H1 (cell line): ENCODE results near the gene VGLL2. TPM values are rescaled to one million over a fixed set of nuclear protein-coding genes. Genes with fewer than 3 reads are reported as not detected.

Source experiments
- BCL11A ChIP-seq, 2 experiments: IDR thresholded peaks; one replicate each; pipeline ENCODE4 v1.6.1; 2011; ENCODE audit warnings: low read depth in 2 of 2, low read length in 2 of 2, mild to moderate bottlenecking in 2 of 2
- CHD7 ChIP-seq: fragments of 300-600 bp; sonication (generic); IDR thresholded peaks from 2 replicates; pipeline ENCODE4 v1.7.1; 2012; ENCODE audit warnings: low read length, moderate library complexity, mild to moderate bottlenecking, inconsistent platforms; ENCODE audit not compliant: insufficient replicate concordance
- E2F6 ChIP-seq: IDR thresholded peaks from 2 replicates; pipeline ENCODE4 v1.6.1; 2012; ENCODE audit warnings: inconsistent platforms
- KDM1A ChIP-seq: fragments of 200-600, 300-600 bp; sonication (generic); IDR thresholded peaks from 2 replicates; pipeline ENCODE4 v1.7.1; 2016; ENCODE audit warnings: mild to moderate bottlenecking, low read length, borderline replicate concordance
- SIX5 ChIP-seq: IDR thresholded peaks from 2 replicates; pipeline ENCODE4 v1.6.1; 2011; ENCODE audit warnings: mild to moderate bottlenecking, low read depth, low read length
- SP2 ChIP-seq: IDR thresholded peaks from 2 replicates; pipeline ENCODE4 v1.6.1; 2012; ENCODE audit warnings: mild to moderate bottlenecking, low read length, inconsistent platforms
- TEAD4 ChIP-seq: IDR thresholded peaks from 2 replicates; pipeline ENCODE4 v1.6.1; 2012; ENCODE audit warnings: low read depth, low read length, inconsistent platforms, mixed read lengths
- polyA plus RNA-seq, 7 experiments: library from polyadenylated mRNA; depleted of rRNA in 3 of 7; stranded (reverse) in 5 of 7; unstranded in 2 of 7; fragments of >200 nt in 5 of 7; fragments of 200-250 nt in 2 of 7; gene quantifications; 1 replicate in 5 of 7; 2 replicates in 1 of 7; 4 replicates in 1 of 7; pipeline versions ENCODE4 v1.2.1 to v1.2.3, GENCODE V29; 2011 to 2013; ENCODE audit warnings: missing spikeins in 2 of 7, mixed read lengths in 2 of 7
- total RNA-seq: library from RNA; stranded (reverse); fragmentation: NEBNext Ultra II Directional; extraction: Animal tissue kit (Norgen Biotek cat#: 25700); gene quantifications from 2 replicates; pipeline ENCODE4 v1.2.1, GENCODE V29; 2021

Gene VGLL2
- total and polyA plus RNA-seq, 2 of the 8 experiments (the other 6 are each of a cell fraction or from before 2014, with no cell fraction given) = not detected

DNA sequence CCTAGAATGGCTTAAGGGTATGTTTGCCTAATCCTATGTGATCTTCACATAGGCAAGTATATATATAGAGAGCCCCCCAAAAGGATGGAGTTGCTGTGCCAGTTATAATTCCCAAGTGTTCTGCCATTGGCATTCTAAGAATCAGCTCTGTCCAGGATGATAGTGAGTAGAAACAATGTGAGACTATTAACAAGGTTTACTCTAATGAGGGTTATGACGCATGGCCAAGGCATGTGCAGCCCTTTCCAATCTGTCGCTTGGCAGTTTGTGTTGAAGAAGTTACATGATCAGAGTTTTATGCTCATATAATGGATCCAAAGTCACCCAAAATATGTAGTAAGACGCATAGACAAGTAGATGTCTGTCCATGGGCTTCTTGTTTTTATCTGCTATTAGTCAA lies 33.6 kb downstream of the VGLL2 start (continued):
- TF ChIP-seq CHD7 (no peak), E2F6 (no peak), TEAD4 (no peak), SP2 (no peak), KDM1A (no peak), SIX5 (no peak), BCL11A (IDR thresholded peaks at IDR 0.05; ENCODE audit: low read depth in 2 of 2, low read length in 2 of 2) (no peak)
- TF ChIP-seq, all 59 proteins: peak for 0
